ENCODE data around the gene ADGRB3. TPM values are rescaled to one million over a fixed set of nuclear protein-coding genes. Genes with fewer than 3 reads are reported as not detected.

ADGRB3 gene
- total RNA-seq, 2 experiments from 2014 or later: not detected

- H3K36me3 ChIP-seq (ENCODE audit: insufficient read depth, low read length): no peaks in the 10 kb centered on the region
- H2AFZ ChIP-seq (ENCODE audit: low read length): no peak overlapping the region
- ChIA-PET POLR2A (no interaction called here), CTCF (ENCODE audit: unreplicated experiment) (no interaction called here)
- TF ChIP-seq EZH2phosphoT487 (IDR thresholded peaks at IDR 0.05; ENCODE audit: borderline replicate concordance, low read depth, low read length) (no peak), CTCF (conservative IDR thresholded peaks at IDR 0.05; ENCODE audit: low read length) (no peak)
- H3K4me1 ChIP-seq (ENCODE audit: insufficient read depth, low read length, poor library complexity, severe bottlenecking): no peaks in the 10 kb centered on the region
- H4K20me1 ChIP-seq (ENCODE audit: insufficient read depth, low read length): no peaks in the 10 kb centered on the region
- no peaks in the 10 kb centered on the region for H3K79me2 ChIP-seq (ENCODE audit: insufficient read depth, low read depth, low read length)
- H3K4me3 ChIP-seq (ENCODE audit: low read depth, low read length, poor library complexity, severe bottlenecking): no peak overlapping the region
- no peak for DNase-seq (ENCODE audit: low spot score)
- no peaks in the 10 kb centered on the region for H3K9me3 ChIP-seq (ENCODE audit: low read length)
- H3K4me2 ChIP-seq (ENCODE audit: low read length): no peak overlapping the region
- intact Hi-C loops (cut with micrococcal nuclease; ENCODE audit: unreplicated experiment): no loop called here
- H3K9me2 ChIP-seq (ENCODE audit: insufficient read depth, low read length): no peaks in the 10 kb centered on the region
- H3K27ac ChIP-seq (ENCODE audit: low read depth, low read length, poor library complexity, severe bottlenecking): no peak overlapping the region
- BruUV-seq (replicated peaks): no TSS peak
These were observed 102.0 kb downstream of the ADGRB3 start for GRCh38 chr6:68737061-68737460.

GRCh38 chr6:68738039-68738438, 103.0 kb downstream of the ADGRB3 start:
- ChIA-PET CTCF (ENCODE audit: unreplicated experiment) (no interaction called here), POLR2A (interaction anchor here (0.5 kb wide), 1 partner anchor 397 kb away, joined by 3 read pairs; no protein-coding TSS in a partner anchor)
- Histone ChIP-seq H3K27ac (ENCODE audit: low read depth, low read length, poor library complexity, severe bottlenecking) (no peak overlapping the region), H3K79me2 (ENCODE audit: insufficient read depth, low read depth, low read length) (no peaks in the 10 kb centered on the region), H3K4me3 (ENCODE audit: low read depth, low read length, poor library complexity, severe bottlenecking) (no peak overlapping the region), H3K36me3 (ENCODE audit: insufficient read depth, low read length) (no peaks in the 10 kb centered on the region), H3K9me2 (ENCODE audit: insufficient read depth, low read length) (no peaks in the 10 kb centered on the region), H3K9me3 (ENCODE audit: low read length) (no peaks in the 10 kb centered on the region), H2AFZ (ENCODE audit: low read length) (no peak overlapping the region), H3K4me1 (ENCODE audit: insufficient read depth, low read length, poor library complexity, severe bottlenecking) (no peaks in the 10 kb centered on the region), H3K4me2 (ENCODE audit: low read length) (no peak overlapping the region), H4K20me1 (ENCODE audit: insufficient read depth, low read length) (no peaks in the 10 kb centered on the region)
- BruUV-seq (replicated peaks): no TSS peak
- TF ChIP-seq CTCF (conservative IDR thresholded peaks at IDR 0.05; ENCODE audit: low read length) (no peak), EZH2phosphoT487 (IDR thresholded peaks at IDR 0.05; ENCODE audit: borderline replicate concordance, low read depth, low read length) (no peak)
- no peak for DNase-seq (ENCODE audit: low spot score)
- intact Hi-C loops (cut with micrococcal nuclease; ENCODE audit: unreplicated experiment): no loop called here

GRCh38 chr6:68740828-68741500, 105.9 kb downstream of the ADGRB3 start:
- Histone ChIP-seq H3K79me2 (ENCODE audit: insufficient read depth, low read depth, low read length) (no peaks in the 10 kb centered on the region), H3K4me3 (ENCODE audit: low read depth, low read length, poor library complexity, severe bottlenecking) (no peak overlapping the region), H3K4me1 (ENCODE audit: insufficient read depth, low read length, poor library complexity, severe bottlenecking) (no peaks in the 10 kb centered on the region), H2AFZ (ENCODE audit: low read length) (no peak overlapping the region), H3K27ac (ENCODE audit: low read depth, low read length, poor library complexity, severe bottlenecking) (no peak overlapping the region), H4K20me1 (ENCODE audit: insufficient read depth, low read length) (no peaks in the 10 kb centered on the region), H3K9me3 (ENCODE audit: low read length) (no peaks in the 10 kb centered on the region), H3K4me2 (ENCODE audit: low read length) (no peak overlapping the region), H3K9me2 (ENCODE audit: insufficient read depth, low read length) (no peaks in the 10 kb centered on the region), H3K36me3 (ENCODE audit: insufficient read depth, low read length) (no peaks in the 10 kb centered on the region)
- DNase-seq (ENCODE audit: low spot score): no peak
- CTCF ChIA-PET (ENCODE audit: unreplicated experiment): no interaction called here
- POLR2A ChIA-PET: no interaction called here
- intact Hi-C loops (cut with micrococcal nuclease; ENCODE audit: unreplicated experiment): no loop called here
- no TSS peak for BruUV-seq (replicated peaks)
- TF ChIP-seq CTCF (conservative IDR thresholded peaks at IDR 0.05; ENCODE audit: low read length) (no peak), EZH2phosphoT487 (IDR thresholded peaks at IDR 0.05; ENCODE audit: borderline replicate concordance, low read depth, low read length) (no peak)

Measured in OCI-LY7 (cell line).